HepG2 (cell line): Measurements from ENCODE around the gene HHEX. TPM values are rescaled to one million over a fixed set of nuclear protein-coding genes. Genes with fewer than 3 reads are reported as not detected.
A peak's percentile ranks its signal among the peaks of the same experiment; 100 is the strongest.

ENCODE experiments used
- ARHGAP35 ChIP-seq: sonication (generic); formaldehyde crosslinking; IDR thresholded peaks from 2 replicates; pipeline ENCODE4 v1.9.0; 2022; ENCODE audit warnings: mild to moderate bottlenecking, inconsistent platforms, moderate library complexity, missing genetic modification reagents, borderline replicate concordance
- ARNT ChIP-seq: fragments of 450-650 bp; IDR thresholded peaks from 2 replicates; pipeline ENCODE4 v1.6.1; 2017
- BRD4 ChIP-seq: sonication (generic); formaldehyde crosslinking; IDR thresholded peaks from 2 replicates; pipeline ENCODE4 v1.4.0; 2020; ENCODE audit warnings: missing genetic modification reagents
- CHD4 ChIP-seq: fragments of 200-600 bp; sonication (generic); IDR thresholded peaks from 2 replicates; pipeline ENCODE4 v1.7.0; 2017; ENCODE audit warnings: mild to moderate bottlenecking, low read length, borderline replicate concordance
- DBP ChIP-seq: sonication (generic); formaldehyde crosslinking; IDR thresholded peaks from 2 replicates; pipeline ENCODE4 v1.4.0; 2020; ENCODE audit warnings: missing genetic modification reagents; ENCODE audit errors: not compliant biosample characterization
- JUNB ChIP-seq: sonication (generic); formaldehyde crosslinking; IDR thresholded peaks from 2 replicates; pipeline ENCODE4 v1.8.0; 2022; ENCODE audit warnings: missing genetic modification reagents, mild to moderate bottlenecking, borderline replicate concordance
- MAF1 ChIP-seq: sonication (generic); formaldehyde crosslinking; IDR thresholded peaks from 2 replicates; pipeline ENCODE4 v1.5.0; 2020; ENCODE audit warnings: missing genetic modification reagents, borderline replicate concordance
- MED1 ChIP-seq: sonication (generic); formaldehyde crosslinking; IDR thresholded peaks from 2 replicates; pipeline ENCODE4 v1.4.0; 2020; ENCODE audit warnings: missing genetic modification reagents
- MED8 ChIP-seq: sonication (generic); formaldehyde crosslinking; IDR thresholded peaks from 2 replicates; pipeline ENCODE4 v1.8.1; 2023; ENCODE audit warnings: mild to moderate bottlenecking, missing genetic modification reagents; ENCODE audit not compliant: insufficient replicate concordance
- MLXIP ChIP-seq: sonication (generic); formaldehyde crosslinking; IDR thresholded peaks from 2 replicates; pipeline ENCODE4 v1.9.0; 2021; ENCODE audit warnings: missing genetic modification reagents, borderline replicate concordance
- NCOR1 ChIP-seq: fragments of 200-600 bp; sonication (generic); IDR thresholded peaks from 2 replicates; pipeline ENCODE4 v1.7.0; 2017; ENCODE audit warnings: antibody characterized with exemption, low read length, borderline replicate concordance
- NFATC3 ChIP-seq: sonication (generic); formaldehyde crosslinking; IDR thresholded peaks from 2 replicates; pipeline ENCODE4 v1.5.1; 2020; ENCODE audit warnings: mild to moderate bottlenecking, missing genetic modification reagents
- PHF8 ChIP-seq: sonication (generic); formaldehyde crosslinking; IDR thresholded peaks from 2 replicates; pipeline ENCODE4 v1.5.0; 2020; ENCODE audit warnings: missing genetic modification reagents
- SOX13 ChIP-seq, 3 experiments: fragments of 450-650 bp in 1 of 3; sonication (generic) in 1 of 3; formaldehyde crosslinking in 1 of 3; IDR thresholded peaks in 2 of 3; conservative IDR thresholded peaks in 1 of 3; 2 replicates each; pipeline versions ENCODE4 v1.5.0 to v1.6.1; 2016 to 2020; ENCODE audit warnings: antibody characterized with exemption in 1 of 3, mild to moderate bottlenecking in 1 of 3, missing compliant biosample characterization in 1 of 3, missing genetic modification reagents in 1 of 3, moderate library complexity in 1 of 3
- SRSF1 ChIP-seq: fragments of 200-400 bp; formaldehyde crosslinking; optimal IDR thresholded peaks from 2 replicates; pipeline ENCODE3; 2017; ENCODE audit warnings: mild to moderate bottlenecking, low read depth, low read length, moderate library complexity
- TP53 ChIP-seq: sonication (generic); formaldehyde crosslinking; conservative IDR thresholded peaks from 2 replicates; pipeline ENCODE4 v1.4.0; 2020; ENCODE audit warnings: missing genetic modification reagents
- ZBTB7A ChIP-seq: sonication (generic); formaldehyde crosslinking; IDR thresholded peaks from 2 replicates; pipeline ENCODE4 v1.8.0; 2022; ENCODE audit warnings: mild to moderate bottlenecking, missing genetic modification reagents
- ZNF101 ChIP-seq: sonication (generic); formaldehyde crosslinking; IDR thresholded peaks from 2 replicates; pipeline ENCODE4 v1.4.0; 2020; ENCODE audit warnings: mild to moderate bottlenecking, low read depth, missing genetic modification reagents, borderline replicate concordance
- ZNF547 ChIP-seq: sonication (generic); formaldehyde crosslinking; IDR thresholded peaks from 2 replicates; pipeline ENCODE4 v1.5.1; 2020; ENCODE audit warnings: mild to moderate bottlenecking, missing genetic modification reagents
- ZNF768 ChIP-seq: sonication (generic); formaldehyde crosslinking; IDR thresholded peaks from 2 replicates; pipeline ENCODE4 v1.4.0; 2020; ENCODE audit warnings: missing genetic modification reagents
- ZSCAN5A ChIP-seq: sonication (generic); formaldehyde crosslinking; IDR thresholded peaks from 2 replicates; pipeline ENCODE4 v1.8.0; 2022; ENCODE audit warnings: mild to moderate bottlenecking, missing genetic modification reagents, borderline replicate concordance
- polyA plus RNA-seq, 8 experiments: library from polyadenylated mRNA; depleted of rRNA in 3 of 8; stranded (reverse) in 7 of 8; unstranded in 1 of 8; fragments of >200 nt; fragmentation: Illumina TruSeq in 4 of 8; extraction: Trizol in 4 of 8; gene quantifications; 2 replicates each; pipeline versions ENCODE4 v1.2.1 to v1.2.3, GENCODE V29; 2011 to 2016; ENCODE audit warnings: low read depth in 4 of 8, missing spikeins in 1 of 8, mixed read lengths in 1 of 8; ENCODE audit not compliant: insufficient read depth in 1 of 8
- total RNA-seq, 5 experiments: library from RNA; depleted of rRNA; stranded (reverse); fragments of >200 nt; fragmentation: Illumina TruSeq; extraction: Trizol; gene quantifications; 2 replicates each; pipeline ENCODE4 v1.2.3, GENCODE V29; 2016; ENCODE audit warnings: low read depth in 1 of 5
- TF ChIP-seq, protein P1 (sequence below): sonication (generic); formaldehyde crosslinking; IDR thresholded peaks from 2 replicates; pipeline ENCODE4 v1.4.0; 2020; ENCODE audit warnings: mild to moderate bottlenecking, missing genetic modification reagents, borderline replicate concordance

HHEX gene
- total and polyA plus RNA-seq, 2 of the 13 experiments (the other 11 are each of a cell fraction or from before 2014, with no cell fraction given) = 44.5 to 48.7 TPM

DNA sequence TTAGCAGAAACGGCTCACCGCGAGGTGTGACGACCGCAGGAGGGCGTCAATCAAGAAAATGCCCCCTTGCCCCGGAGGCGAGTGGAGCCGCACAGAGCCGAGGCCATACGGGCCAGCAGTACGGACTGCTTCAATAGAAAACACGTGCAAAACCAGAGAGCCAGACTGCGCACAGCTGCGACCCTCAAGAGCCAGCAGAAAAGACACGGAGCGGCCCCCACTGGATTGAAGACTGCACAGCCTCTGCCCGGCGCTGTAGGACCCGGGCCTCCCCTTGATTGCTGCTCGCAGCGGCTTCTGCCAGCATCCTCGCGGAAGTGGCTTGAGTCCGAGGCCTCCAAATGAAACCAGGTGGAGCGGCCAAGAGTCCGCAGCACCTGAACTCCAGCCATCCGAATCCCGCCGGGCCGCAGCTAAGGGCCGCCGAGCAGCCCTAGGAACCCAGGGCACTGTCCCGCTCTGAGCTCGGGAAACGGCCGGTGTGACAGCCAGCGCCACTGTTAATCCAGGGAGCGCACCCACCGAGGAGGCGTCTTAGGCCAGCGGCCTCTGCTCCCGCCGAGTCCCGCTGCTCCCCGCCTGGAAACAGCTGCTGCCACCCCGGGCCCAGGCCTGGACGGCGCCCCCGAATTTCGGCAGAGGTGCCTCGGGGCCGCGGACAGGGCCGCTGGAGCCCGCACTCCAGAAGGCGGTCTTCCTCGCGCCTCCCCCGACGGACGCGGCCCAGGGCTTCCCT is 660 bp upstream of the HHEX start (continued):
- TF ChIP-seq MAF1 (CRISPR knock-in tag) = no peak; the same call in 1 of the 2 replicates
- no peak for TF ChIP-seq DBP (CRISPR knock-in tag)
- TF ChIP-seq NFATC3 (CRISPR knock-in tag) = peak; percentile 18; the same call in 1 of the 2 replicates
- peak; percentile 44 for TF ChIP-seq SRSF1
- peak; percentile 34; the same call in 1 of the 2 replicates for TF ChIP-seq MED1
- no peak for TF ChIP-seq ARHGAP35
- TF ChIP-seq BRD4 = no peak
- no peak for TF ChIP-seq MLXIP
- no peak for TF ChIP-seq CHD4
- TF ChIP-seq ZSCAN5A = peak; percentile 78; the same call in 1 of the 2 replicates
- TF ChIP-seq ZBTB7A (CRISPR knock-in tag) = 0 out of 2 replicates have a peak, but pooled peaks have one; percentile 45
- no peak for TF ChIP-seq SOX13 (IDR thresholded peaks at IDR 0.05)
- 0 out of 4 replicates have a peak, but pooled peaks of 1 of the 2 experiments have one; percentile 7 for TF ChIP-seq SOX13 (CRISPR knock-in tag; conservative IDR thresholded peaks at IDR 0.05 in 1 of 2, IDR thresholded peaks at IDR 0.05 in 1 of 2)
- TF ChIP-seq ZNF101 (CRISPR knock-in tag) = no peak
- no peak for TF ChIP-seq TP53 (CRISPR knock-in tag)
- TF ChIP-seq PHF8 (CRISPR knock-in tag) = peak; percentile 80
- TF ChIP-seq JUNB (CRISPR knock-in tag) = no peak
- peak; percentile 48; the same call in 1 of the 2 replicates for TF ChIP-seq ZNF768 (CRISPR knock-in tag)
- TF ChIP-seq, protein P1, sequence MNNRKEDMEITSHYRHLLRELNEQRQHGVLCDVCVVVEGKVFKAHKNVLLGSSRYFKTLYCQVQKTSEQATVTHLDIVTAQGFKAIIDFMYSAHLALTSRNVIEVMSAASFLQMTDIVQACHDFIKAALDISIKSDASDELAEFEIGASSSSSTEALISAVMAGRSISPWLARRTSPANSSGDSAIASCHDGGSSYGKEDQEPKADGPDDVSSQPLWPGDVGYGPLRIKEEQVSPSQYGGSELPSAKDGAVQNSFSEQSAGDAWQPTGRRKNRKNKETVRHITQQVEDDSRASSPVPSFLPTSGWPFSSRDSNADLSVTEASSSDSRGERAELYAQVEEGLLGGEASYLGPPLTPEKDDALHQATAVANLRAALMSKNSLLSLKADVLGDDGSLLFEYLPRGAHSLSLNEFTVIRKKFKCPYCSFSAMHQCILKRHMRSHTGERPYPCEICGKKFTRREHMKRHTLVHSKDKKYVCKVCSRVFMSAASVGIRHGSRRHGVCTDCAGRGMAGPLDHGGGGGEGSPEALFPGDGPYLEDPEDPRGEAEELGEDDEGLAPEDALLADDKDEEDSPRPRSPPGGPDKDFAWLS (CRISPR knock-in tag) = no peak
- no peak for TF ChIP-seq ARNT
- TF ChIP-seq ZNF547 (CRISPR knock-in tag) = 0 out of 2 replicates have a peak, but pooled peaks have one; percentile 39
- TF ChIP-seq MED8 = peak; percentile 53
- no peak for TF ChIP-seq NCOR1
